GM12875 (cell line): ENCODE results near the gene PDE2A.

ENCODE experiments used
- H3K4me3 ChIP-seq: one replicate; pipeline ENCODE4 v1.5.1; 2011; ENCODE audit warnings: low read depth, low read length, control low read depth
- CTCF ChIP-seq: IDR thresholded peaks from 2 replicates; pipeline ENCODE4 v1.5.1; 2011; ENCODE audit warnings: low read depth, mild to moderate bottlenecking, control low read depth, inconsistent platforms, low read length, moderate library complexity, borderline replicate concordance; ENCODE audit not compliant: insufficient read depth

PDE2A gene

GRCh38 chr11:72537051-72537450, 137.2 kb downstream of the PDE2A start:
- TF ChIP-seq CTCF = no peak
- H3K4me3 ChIP-seq = no peak overlapping the region

GRCh38 chr11:72535194-72535547, 139.1 kb downstream of the PDE2A start:
- no peak overlapping the region for H3K4me3 ChIP-seq
- 0 out of 2 replicates have a peak, but pooled peaks have one; percentile 9 for TF ChIP-seq CTCF

- TF ChIP-seq CTCF = no peak
- no peak overlapping the region for H3K4me3 ChIP-seq
These were observed 139.6 kb downstream of the PDE2A start for GRCh38 chr11:72534371-72535193.

- H3K4me3 ChIP-seq = no peak overlapping the region
- no peak for TF ChIP-seq CTCF
These were observed 145.2 kb downstream of the PDE2A start for GRCh38 chr11:72529068-72529467.

- no peak for TF ChIP-seq CTCF
These were observed 146.1 kb downstream of the PDE2A start for GRCh38 chr11:72528121-72528520.

More at GRCh38 chr11:72528121-72528520, 146.1 kb downstream of the PDE2A start:
- H3K4me3 ChIP-seq = no peak overlapping the region
